Prostate gland (tissue), 2 donors: ENCODE measurements around the gene RPTOR.

Source experiments
- CTCF ChIP-seq, 4 experiments: fragments of 200-600 bp in 2 of 4; fragments of 450-650 bp in 2 of 4; sonication (generic) in 2 of 4; IDR thresholded peaks; 1 replicate in 3 of 4; 2 replicates in 1 of 4; pipeline ENCODE4 v1.5.1; 2016 to 2019; ENCODE audit warnings: antibody characterized with exemption in 4 of 4, mild to moderate bottlenecking in 2 of 4, moderate library complexity in 2 of 4
- POLR2A ChIP-seq: fragments of 450-650 bp; IDR thresholded peaks from one replicate; pipeline ENCODE4 v1.6.1; 2016; ENCODE audit warnings: antibody characterized with exemption, mild to moderate bottlenecking

GRCh38 chr17:80566054-80566400 lies 21.4 kb downstream of the RPTOR start:
- TF ChIP-seq POLR2A: no peak
- TF ChIP-seq CTCF (IDR thresholded peaks at IDR 0.05): no peak
